Ovary (tissue), 1 donor: ENCODE results near the gene RPL41.

Experiments used
- EP300 ChIP-seq: sonication (generic); formaldehyde crosslinking; IDR thresholded peaks from one replicate; pipeline ENCODE4 v1.6.1; 2017; ENCODE audit warnings: antibody characterized with exemption
- POLR2A ChIP-seq: fragments of 450-650 bp; IDR thresholded peaks from one replicate; pipeline ENCODE4 v1.6.1; 2017; ENCODE audit warnings: antibody characterized with exemption, mild to moderate bottlenecking, moderate library complexity

GRCh38 chr12:56126732-56127239, 10.4 kb downstream of the RPL41 start:
- TF ChIP-seq EP300 (no peak), POLR2A (no peak)
